Measurements from ENCODE around the gene ZNF143.

GRCh38 chr11:9516113-9516512 lies 55.3 kb downstream of the ZNF143 start:
- TF ChIP-seq, protein P1, sequence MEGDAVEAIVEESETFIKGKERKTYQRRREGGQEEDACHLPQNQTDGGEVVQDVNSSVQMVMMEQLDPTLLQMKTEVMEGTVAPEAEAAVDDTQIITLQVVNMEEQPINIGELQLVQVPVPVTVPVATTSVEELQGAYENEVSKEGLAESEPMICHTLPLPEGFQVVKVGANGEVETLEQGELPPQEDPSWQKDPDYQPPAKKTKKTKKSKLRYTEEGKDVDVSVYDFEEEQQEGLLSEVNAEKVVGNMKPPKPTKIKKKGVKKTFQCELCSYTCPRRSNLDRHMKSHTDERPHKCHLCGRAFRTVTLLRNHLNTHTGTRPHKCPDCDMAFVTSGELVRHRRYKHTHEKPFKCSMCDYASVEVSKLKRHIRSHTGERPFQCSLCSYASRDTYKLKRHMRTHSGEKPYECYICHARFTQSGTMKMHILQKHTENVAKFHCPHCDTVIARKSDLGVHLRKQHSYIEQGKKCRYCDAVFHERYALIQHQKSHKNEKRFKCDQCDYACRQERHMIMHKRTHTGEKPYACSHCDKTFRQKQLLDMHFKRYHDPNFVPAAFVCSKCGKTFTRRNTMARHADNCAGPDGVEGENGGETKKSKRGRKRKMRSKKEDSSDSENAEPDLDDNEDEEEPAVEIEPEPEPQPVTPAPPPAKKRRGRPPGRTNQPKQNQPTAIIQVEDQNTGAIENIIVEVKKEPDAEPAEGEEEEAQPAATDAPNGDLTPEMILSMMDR (conservative IDR thresholded peaks at IDR 0.05; ENCODE audit: low read depth, low read length) = no peak
- no peak for TF ChIP-seq EZH2 (IDR thresholded peaks at IDR 0.05; ENCODE audit: borderline replicate concordance, low read depth, low read length, poor library complexity, severe bottlenecking)

Data from A673 (cell line).